Neural progenitor cell (in vitro differentiated cells): ENCODE data around the gene CCDC107.

ENCODE experiments used
- CTCF ChIP-seq: fragments of 200-600 bp; sonication (generic); IDR thresholded peaks from 2 replicates; pipeline ENCODE4 v1.5.1; 2017; ENCODE audit warnings: antibody characterized with exemption, mild to moderate bottlenecking
- EZH2 ChIP-seq: fragments of 200-600 bp; sonication (generic); IDR thresholded peaks from 2 replicates; pipeline ENCODE4 v1.6.1; 2017; ENCODE audit warnings: antibody characterized with exemption, mild to moderate bottlenecking, moderate library complexity
- EZH2phosphoT487 ChIP-seq: fragments of 200-600 bp; sonication (generic); IDR thresholded peaks from 2 replicates; pipeline ENCODE4 v1.6.1; 2017; ENCODE audit warnings: antibody characterized with exemption

GRCh38 chr9:35662437-35662836 lies 4.3 kb downstream of the CCDC107 start:
- TF ChIP-seq CTCF, result no peak
- TF ChIP-seq EZH2, result no peak
- TF ChIP-seq EZH2phosphoT487, result no peak
